A549 (cell line): ENCODE measurements around the gene NXN.

Experiments
- EP300 ChIP-seq, 2 experiments: fragments of >200 bp; sonication (Bioruptor Twin); formaldehyde crosslinking; IDR thresholded peaks; 2 replicates in 1 of 2; 3 replicates in 1 of 2; pipeline ENCODE4 v1.6.1; 2016 to 2017
- MYC ChIP-seq: IDR thresholded peaks from 2 replicates; pipeline ENCODE4 v1.6.1; 2012; ENCODE audit warnings: mild to moderate bottlenecking, inconsistent platforms, low read length, improper control_type of control experiment, borderline replicate concordance
- SMC3 ChIP-seq: fragments of >200 bp; sonication (Bioruptor Twin); formaldehyde crosslinking; IDR thresholded peaks from 3 replicates; pipeline ENCODE4 v1.6.1; 2018; ENCODE audit warnings: inconsistent platforms

DNA sequence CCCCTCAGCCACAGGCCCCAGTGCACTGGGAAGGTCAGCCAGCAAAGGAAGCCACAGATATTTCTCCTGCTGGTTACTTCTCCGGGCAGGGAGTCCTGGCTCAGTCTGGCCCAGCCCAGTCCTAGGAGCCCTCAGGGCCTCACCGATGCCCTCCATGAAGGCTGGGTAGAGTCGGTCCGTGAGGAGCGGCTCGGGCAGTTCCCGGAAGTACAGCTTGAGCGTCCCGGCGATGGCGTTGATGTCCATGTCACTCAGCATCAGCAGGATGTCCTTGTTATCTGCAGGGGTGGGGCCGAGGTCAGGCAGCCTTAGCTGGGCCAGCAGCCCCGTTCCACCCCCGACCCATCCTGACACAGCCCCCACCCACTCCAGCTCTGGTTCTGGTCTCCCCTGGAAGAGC, 31.0 kb upstream of the NXN start:
- no peak for TF ChIP-seq SMC3
- TF ChIP-seq MYC, result no peak
- no peak for TF ChIP-seq EP300 (IDR thresholded peaks at IDR 0.05)
